SH-SY5Y (cell line): ENCODE data around the gene ZNF205.

Experiments used
- GATA2 ChIP-seq: IDR thresholded peaks from 2 replicates; pipeline ENCODE4 v1.6.1; 2011; ENCODE audit warnings: mild to moderate bottlenecking, low read depth, low read length
- GATA3 ChIP-seq: IDR thresholded peaks from 2 replicates; pipeline ENCODE4 v1.6.1; 2011; ENCODE audit warnings: low read depth, mild to moderate bottlenecking, low read length, moderate library complexity

DNA sequence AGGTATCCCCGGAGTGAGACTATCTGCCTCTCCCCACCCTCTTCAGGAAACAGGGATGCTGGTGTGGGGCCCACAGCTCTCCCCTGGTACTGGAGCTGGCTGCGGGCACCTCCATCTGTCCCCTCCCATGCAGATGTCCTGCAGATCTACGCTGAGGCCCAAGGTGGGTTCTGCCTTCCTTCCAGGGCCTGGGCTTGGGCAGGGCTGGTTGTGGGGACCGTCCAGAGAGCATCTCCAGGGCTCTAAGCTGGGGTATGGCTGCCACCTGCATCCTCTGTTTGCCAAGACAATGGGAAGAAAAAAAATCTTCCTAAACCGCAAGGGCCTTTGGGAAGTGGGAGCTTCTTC lies 35.3 kb downstream of the ZNF205 start:
- TF ChIP-seq GATA2 (no peak), GATA3 (no peak)
